NCI-H446 treated with DMSO at 0.1 percent for 48 hours (cell line): ENCODE results near the gene RHOA.
"Not testable (repeated sequence)": the region's sequence is repeated elsewhere in the genome, so short reads cannot be mapped to it uniquely, and the experiment has no call there.

Experiments used
- DNase-seq: peaks from one replicate; lab custom pipeline; 2025; lab: John Stamatoyannopoulos, UW

The RHOA gene

GRCh38 chr3:49362561-49362960 is 49.2 kb downstream of the RHOA start:
- DNase-seq, result no peak

- DNase-seq, result no peak
These were observed 52.2 kb downstream of the RHOA start for GRCh38 chr3:49359623-49360022.

GRCh38 chr3:49358884-49359225 is 52.9 kb downstream of the RHOA start:
- DNase-seq, result no peak

- DNase-seq, result peak; percentile 89
These were observed 53.4 kb downstream of the RHOA start, which contains the start of gene GPX1 for GRCh38 chr3:49358217-49358883. TSS of gene GPX1 (minus strand) at chr3:49358353. CDS start at chr3:49358278, 75 bp downstream.

GRCh38 chr3:49357443-49358216 is 54.1 kb downstream of the RHOA start:
- DNase-seq, result not testable (repeated sequence)

GRCh38 chr3:49357095-49357442 is 54.7 kb downstream of the RHOA start:
- not testable (repeated sequence) for DNase-seq

- DNase-seq, result no peak
These were observed 58.8 kb downstream of the RHOA start for GRCh38 chr3:49352890-49353421.

- DNase-seq, result no peak
These were observed 59.5 kb downstream of the RHOA start for GRCh38 chr3:49352281-49352680.

- DNase-seq, result no peak
These were observed 60.2 kb downstream of the RHOA start for GRCh38 chr3:49351521-49352011.

GRCh38 chr3:49349348-49350114 is 62.2 kb downstream of the RHOA start:
- no peak for DNase-seq

- DNase-seq, result not testable (repeated sequence)
These were observed 63.4 kb downstream of the RHOA start for GRCh38 chr3:49348361-49348760.

GRCh38 chr3:49346797-49347251 is 65.0 kb downstream of the RHOA start:
- no peak for DNase-seq

GRCh38 chr3:49343163-49343562 is 68.6 kb downstream of the RHOA start:
- no peak for DNase-seq

GRCh38 chr3:49341996-49342395 is 69.8 kb downstream of the RHOA start:
- no peak for DNase-seq

- DNase-seq, result peak; percentile 53
These were observed 71.6 kb downstream of the RHOA start, which contains the start of gene USP4 for GRCh38 chr3:49339941-49340800. TSS of gene USP4 (minus strand) at chr3:49340053. CDS start at chr3:49340024, 29 bp downstream.

- DNase-seq, result no peak
These were observed 72.2 kb downstream of the RHOA start for GRCh38 chr3:49339581-49339940.

GRCh38 chr3:49333916-49334633 is 77.7 kb downstream of the RHOA start:
- no peak for DNase-seq

- DNase-seq, result no peak
These were observed 78.7 kb downstream of the RHOA start for GRCh38 chr3:49333091-49333490.

GRCh38 chr3:49329186-49329585 is 82.6 kb downstream of the RHOA start:
- DNase-seq, result no peak

- not testable (repeated sequence) for DNase-seq
These were observed 83.4 kb downstream of the RHOA start for GRCh38 chr3:49328350-49328749.

GRCh38 chr3:49327485-49327884 is 84.3 kb downstream of the RHOA start:
- no peak for DNase-seq
